GM23338 (cell line): ENCODE data around the gene ADAMTS20. TPM values are rescaled to one million over a fixed set of nuclear protein-coding genes. Genes with fewer than 3 reads are reported as not detected.

Source experiments
- CREB1 ChIP-seq: fragments of 250-450 bp; sonication (Bioruptor Pico); IDR thresholded peaks from 2 replicates; pipeline ENCODE4 v1.5.0; 2020; ENCODE audit warnings: low read depth, mild to moderate bottlenecking, moderate library complexity
- CTCF ChIP-seq, 2 experiments: fragments of 200-600 bp in 1 of 2; sonication (generic) in 1 of 2; conservative IDR thresholded peaks; 2 replicates each; pipeline versions ENCODE4 v1.5.1 to v1.6.1; 2016 to 2017; ENCODE audit warnings: antibody characterized with exemption in 2 of 2, low read depth in 2 of 2, mild to moderate bottlenecking in 2 of 2, moderate library complexity in 1 of 2
- EZH2 ChIP-seq: fragments of 200-600 bp; sonication (generic); IDR thresholded peaks from one replicate; pipeline ENCODE4 v1.8.0; 2017; ENCODE audit warnings: antibody characterized with exemption, mild to moderate bottlenecking, low read depth; ENCODE audit not compliant: unreplicated experiment
- NANOG ChIP-seq: IDR thresholded peaks from 2 replicates; pipeline ENCODE4 v1.6.1; 2016; ENCODE audit warnings: antibody characterized with exemption, borderline replicate concordance
- POLR2AphosphoS5 ChIP-seq: IDR thresholded peaks from 2 replicates; pipeline ENCODE4 v1.6.1; 2016; ENCODE audit warnings: antibody characterized with exemption, low read depth
- ZNF331 ChIP-seq: fragments of 250-450 bp; sonication (Bioruptor Pico); IDR thresholded peaks from 2 replicates; pipeline ENCODE4 v1.5.0; 2020; ENCODE audit warnings: low read depth, mild to moderate bottlenecking, moderate library complexity
- ZNF462 ChIP-seq: fragments of 250-450 bp; sonication (Bioruptor Pico); IDR thresholded peaks from 2 replicates; pipeline ENCODE4 v1.5.0; 2020; ENCODE audit warnings: mild to moderate bottlenecking, moderate library complexity
- polyA plus RNA-seq: library from polyadenylated mRNA; unstranded; fragments of >200 nt; fragmentation: Nextera tagmentation; extraction: Ambion mirVana; gene quantifications from 2 replicates; pipeline ENCODE4 v1.2.1, GENCODE V29; 2016
- total RNA-seq: library from RNA; depleted of rRNA; stranded (reverse); fragments of >200 nt; shearing (Covaris generic); gene quantifications from 2 replicates; pipeline ENCODE4 v1.2.3, GENCODE V29; 2014

Gene ADAMTS20
- total and polyA plus RNA-seq, 2 experiments from 2014 or later = 2.0 to 9.3 TPM

- TF ChIP-seq ZNF462 (CRISPR knock-in tag) (no peak), CREB1 (CRISPR knock-in tag) (no peak), ZNF331 (CRISPR knock-in tag) (no peak), POLR2AphosphoS5 (no peak), EZH2 (no peak), CTCF (conservative IDR thresholded peaks at IDR 0.05; ENCODE audit: low read depth in 2 of 2) (no peak), NANOG (no peak)
Measured at GRCh38 chr12:43407816-43408645, 144.0 kb downstream of the ADAMTS20 start (continued).
